ENCODE data around the gene GFRA4. TPM values are rescaled to one million over a fixed set of nuclear protein-coding genes. Genes with fewer than 3 reads are reported as not detected.

GFRA4 gene
- total RNA-seq, 1 donor: not detected

Other genes with a start within 250 kb of the GFRA4 start
- 43.3 and 48.1 TPM in 2 replicates for gene ATRN, start 192.4 kb downstream of the GFRA4 start, total RNA-seq
- 3.5 and 11.2 TPM in 2 replicates for gene ADAM33, start 18.6 kb upstream of the GFRA4 start, total RNA-seq
- gene SIGLEC1, start 49.2 kb upstream of the GFRA4 start, total RNA-seq: under 0.01 TPM in 1 of 2 replicates, not detected in the other
- not detected in 2 replicates for gene HSPA12B, start 69.3 kb upstream of the GFRA4 start, total RNA-seq
- gene ADISSP, start 104.4 kb upstream of the GFRA4 start, total RNA-seq: 15.3 and 18.5 TPM in 2 replicates
- gene SPEF1, start 118.0 kb upstream of the GFRA4 start, total RNA-seq: under 0.01 TPM in 1 of 2 replicates, not detected in the other
- gene CENPB, start 123.3 kb upstream of the GFRA4 start, total RNA-seq: 95.5 and 101 TPM in 2 replicates
- gene CDC25B, start 132.9 kb upstream of the GFRA4 start, total RNA-seq: 20.6 and 23.5 TPM in 2 replicates
- gene AP5S1, start 157.1 kb upstream of the GFRA4 start, total RNA-seq: 23.9 and 25.3 TPM in 2 replicates
- gene MAVS, start 183.4 kb upstream of the GFRA4 start, total RNA-seq: 32.1 and 32.2 TPM in 2 replicates
- gene PANK2, start 226.0 kb upstream of the GFRA4 start, total RNA-seq: 57.2 and 60.4 TPM in 2 replicates